HG03139 (cell line): ENCODE results near the gene SVOPL.

Source experiments
- ATAC-seq: cut with Tn5 transposase; IDR thresholded peaks from one replicate; pipeline ENCODE4 v1.9.1; 2021; ENCODE audit not compliant: unreplicated experiment

Gene SVOPL

DNA sequence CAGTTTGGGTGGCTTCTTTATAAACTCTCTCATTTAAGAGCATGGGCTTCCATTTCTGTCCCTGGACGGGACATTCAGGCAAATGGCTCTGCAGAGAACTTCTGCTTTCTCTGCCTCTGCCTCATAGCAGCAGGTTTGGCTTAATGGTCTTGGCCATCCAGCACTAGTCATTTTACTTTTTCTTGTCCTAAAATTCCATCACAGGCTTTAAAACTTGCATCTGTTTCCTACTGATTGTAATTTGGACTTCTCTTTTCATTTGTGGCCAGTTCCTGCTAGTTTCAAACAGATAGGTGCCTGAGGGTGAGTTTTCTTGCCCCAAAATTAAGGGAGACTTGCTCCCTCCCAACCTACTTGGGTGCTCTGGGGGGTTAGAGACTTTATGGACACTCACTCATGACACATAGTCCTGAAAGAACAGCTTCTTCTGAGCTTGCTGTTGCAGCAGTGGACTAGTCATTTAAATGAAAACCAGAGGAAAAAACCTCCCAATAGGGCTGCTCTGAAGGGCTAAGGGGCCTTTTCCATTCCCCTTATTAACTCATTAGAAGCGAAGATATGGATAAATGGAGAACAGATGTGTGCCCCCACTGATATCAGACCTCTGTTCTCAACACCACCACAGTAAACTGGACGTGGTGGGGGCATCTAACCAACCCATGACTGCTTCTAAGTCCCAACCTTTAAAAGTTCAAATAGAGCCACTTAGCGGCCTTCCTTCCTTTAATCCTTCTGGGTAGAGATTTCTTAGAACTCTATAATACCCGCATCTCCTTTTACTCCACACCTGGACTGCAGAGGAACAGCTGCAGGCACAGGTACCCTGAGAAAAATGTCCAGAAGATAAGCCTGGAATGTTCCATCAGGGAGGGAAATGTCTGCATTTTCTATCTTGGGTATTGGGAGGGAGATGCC lies 38.8 kb downstream of the SVOPL start:
- ATAC-seq, result no peak

DNA sequence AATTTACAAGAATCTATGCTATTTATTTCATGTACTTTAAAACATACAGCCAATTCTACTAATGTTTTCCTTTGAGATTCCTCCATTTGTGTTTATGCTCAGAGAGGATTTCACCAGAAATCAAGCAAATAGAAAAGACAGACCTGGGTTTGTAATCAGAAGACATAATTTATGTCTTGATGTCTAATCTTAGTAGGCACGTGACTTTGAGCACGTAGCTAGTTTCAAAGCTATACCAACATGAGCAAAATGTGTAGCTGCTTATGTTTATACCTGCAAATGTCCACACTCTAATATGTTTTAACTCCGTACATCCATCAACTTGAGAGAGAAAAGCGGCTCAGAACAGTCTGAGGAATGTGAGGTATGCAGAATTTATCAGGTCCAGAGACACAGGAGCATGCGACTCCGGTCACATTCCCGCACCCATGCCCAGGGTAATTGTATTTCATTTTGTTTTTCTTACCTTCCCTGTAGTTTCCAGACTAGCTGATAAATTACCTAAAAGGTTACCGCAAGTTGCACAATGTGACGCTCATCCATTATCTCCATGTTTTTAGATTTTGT lies 40.0 kb downstream of the SVOPL start:
- no peak for ATAC-seq

GRCh38 chr7:138658889-138659288 lies 42.3 kb downstream of the SVOPL start:
- ATAC-seq, result no peak

GRCh38 chr7:138657854-138658386 lies 43.2 kb downstream of the SVOPL start:
- no peak for ATAC-seq

DNA sequence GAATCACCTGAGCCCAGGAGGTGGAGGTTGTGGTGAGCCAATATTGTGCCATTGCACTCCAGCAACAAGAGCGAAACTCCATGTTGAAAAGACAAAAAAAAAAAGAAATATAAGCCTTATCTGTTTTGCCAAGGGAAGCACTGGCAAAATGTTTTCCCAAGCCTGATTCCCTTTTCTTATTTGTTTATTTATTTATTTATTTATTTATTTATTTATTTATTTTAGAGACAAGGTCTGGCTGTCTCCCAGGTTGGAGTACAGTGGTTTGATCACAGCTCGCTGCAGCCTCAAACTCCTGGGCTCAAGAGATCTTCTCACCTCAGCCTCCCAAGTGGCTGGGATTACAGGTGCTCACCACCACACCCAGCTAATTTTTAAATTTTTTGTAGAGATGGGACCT lies 44.2 kb downstream of the SVOPL start:
- no peak for ATAC-seq

- no peak for ATAC-seq
These were observed 46.5 kb downstream of the SVOPL start for GRCh38 chr7:138654616-138655015.

DNA sequence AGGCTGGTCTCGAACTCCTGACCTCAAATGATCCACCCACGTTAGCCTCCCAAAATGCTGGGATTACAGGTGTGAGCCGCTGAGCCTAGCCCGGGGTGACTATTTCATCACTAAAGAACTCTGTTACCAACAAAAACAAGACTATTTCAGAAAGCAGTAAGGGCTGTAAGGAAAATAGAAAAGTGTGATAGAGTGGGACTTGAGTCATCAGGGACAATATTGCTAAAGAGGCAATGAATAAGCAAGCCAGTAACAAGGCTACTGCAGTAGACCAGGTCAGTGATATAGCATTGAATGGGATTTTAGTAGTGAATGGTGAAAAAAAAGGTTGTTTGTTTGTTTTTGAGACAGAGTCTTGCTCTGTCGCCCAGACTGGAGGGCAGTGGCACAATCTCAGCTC lies 51.7 kb downstream of the SVOPL start:
- no peak for ATAC-seq

DNA sequence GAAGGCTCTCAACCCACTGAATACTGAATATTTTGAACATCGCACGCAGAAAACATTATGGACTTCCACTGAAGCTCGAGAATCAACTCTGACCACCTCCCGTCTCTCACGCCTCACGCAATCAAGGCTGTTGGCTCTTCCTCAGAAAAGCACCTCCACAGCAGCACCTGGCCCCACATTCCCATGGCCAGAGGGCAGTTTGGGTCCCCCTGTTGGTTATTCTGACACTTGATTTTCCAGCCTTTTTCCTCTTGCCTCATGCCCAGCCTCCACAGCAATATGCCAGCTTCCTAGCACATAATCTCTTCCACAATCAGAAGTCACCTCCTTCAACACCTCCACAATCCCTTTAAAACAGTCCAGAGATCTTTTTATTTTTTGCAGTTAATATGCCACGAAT lies 55.9 kb downstream of the SVOPL start:
- no peak for ATAC-seq

DNA sequence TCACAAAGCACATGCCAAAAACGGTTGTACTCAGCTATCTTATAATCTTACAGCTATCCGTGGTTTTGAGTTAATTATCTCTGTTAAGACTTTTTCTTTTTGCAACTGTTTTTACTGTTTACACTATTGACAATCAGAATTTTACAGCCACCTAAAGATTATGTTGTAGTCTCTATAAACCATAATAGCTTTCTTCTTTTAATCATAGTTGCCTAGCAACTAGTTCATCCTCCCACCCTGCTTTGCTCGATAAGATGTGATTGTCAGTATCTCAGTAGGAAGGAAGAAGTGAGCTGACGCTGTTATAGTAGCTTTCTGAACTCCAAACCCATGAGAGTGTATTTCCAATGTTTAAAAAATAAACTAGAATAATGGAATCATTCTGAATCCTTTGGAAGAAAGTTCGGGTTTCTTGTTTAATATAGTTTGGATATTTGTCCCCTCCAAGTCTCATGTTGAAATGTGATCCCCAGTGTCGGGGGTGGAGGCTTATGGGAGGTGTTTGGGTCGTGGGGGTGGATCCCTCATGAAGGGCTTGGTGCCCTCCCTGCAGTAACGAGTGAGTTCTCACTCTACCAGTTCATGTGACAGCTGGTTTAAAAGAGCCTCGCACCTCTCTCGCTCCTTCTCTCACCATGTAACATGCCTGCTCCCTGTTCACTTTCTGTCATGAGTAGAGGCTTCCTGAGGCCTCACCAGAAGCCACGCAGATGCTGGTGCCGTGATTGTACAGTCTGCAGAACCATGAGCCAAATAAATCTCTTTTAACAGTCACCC lies 68.1 kb downstream of the SVOPL start:
- no peak for ATAC-seq

GRCh38 chr7:138632384-138632783 lies 68.8 kb downstream of the SVOPL start:
- no peak for ATAC-seq

DNA sequence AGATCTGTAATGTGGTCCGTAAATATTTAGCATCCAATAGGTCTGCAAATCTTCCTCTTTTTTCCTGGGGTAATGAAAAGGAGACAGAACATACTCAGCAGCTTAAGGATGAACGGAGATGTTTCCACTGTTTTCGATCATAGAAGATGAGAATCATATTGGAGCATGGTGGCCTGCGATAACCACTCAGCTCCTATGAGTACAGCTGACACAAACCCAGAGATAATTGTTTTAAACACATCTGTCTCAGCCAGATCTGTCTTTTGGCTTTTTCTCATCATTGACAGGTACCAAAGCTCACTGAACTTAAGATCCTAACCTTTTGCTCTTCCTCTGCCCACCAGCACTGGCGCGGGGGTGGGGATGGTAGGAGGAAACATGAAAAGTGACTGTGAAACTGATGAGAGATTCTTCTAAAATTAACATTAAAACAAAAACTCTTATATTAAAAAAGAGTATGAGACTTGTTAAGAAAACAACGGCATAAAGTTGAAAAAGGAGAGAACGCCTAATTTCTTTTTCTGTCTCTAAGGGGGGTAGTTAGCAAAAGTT lies 71.0 kb downstream of the SVOPL start:
- ATAC-seq, result no peak

DNA sequence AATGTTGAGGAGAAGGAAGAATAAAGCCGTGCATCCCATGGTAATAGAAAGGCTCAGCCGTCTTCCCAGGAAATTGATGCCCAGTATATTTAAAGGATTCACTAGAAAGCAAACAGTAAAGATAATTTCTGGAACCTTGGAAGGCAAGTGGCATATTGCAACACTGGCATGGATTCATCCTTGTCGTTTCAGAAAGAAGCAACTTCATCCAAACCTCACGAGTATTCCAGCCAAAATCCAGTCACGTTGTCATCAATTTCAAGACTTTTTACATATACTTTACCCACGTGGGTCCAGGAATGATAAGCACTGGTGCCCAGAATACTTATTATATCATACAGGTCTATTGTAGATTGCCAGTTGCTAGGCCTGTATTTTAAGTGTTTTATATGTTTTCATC lies 73.8 kb downstream of the SVOPL start:
- ATAC-seq, result no peak

- no peak for ATAC-seq
These were observed 74.3 kb downstream of the SVOPL start for GRCh38 chr7:138626846-138627245.

DNA sequence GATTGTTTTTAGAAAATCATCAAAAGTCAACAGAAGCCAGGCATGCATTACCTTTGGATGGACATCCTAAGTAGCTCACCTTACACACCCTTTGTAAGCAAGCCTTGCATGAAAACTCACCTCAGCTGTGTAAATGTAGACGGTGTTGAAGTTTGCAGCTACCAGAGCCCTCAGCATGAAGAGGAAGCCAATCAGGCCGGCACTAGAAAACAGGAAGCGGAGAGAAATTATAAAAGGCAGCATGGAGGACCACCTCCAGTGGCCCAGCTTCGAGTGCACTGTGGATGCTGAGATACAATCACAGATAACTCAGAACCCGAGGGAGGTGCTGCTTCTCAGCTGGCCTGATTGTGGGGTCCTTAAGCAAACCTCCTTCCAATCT lies 75.3 kb downstream of the SVOPL start:
- ATAC-seq, result no peak

GRCh38 chr7:138625084-138625848 lies 75.9 kb downstream of the SVOPL start:
- ATAC-seq, result no peak

DNA sequence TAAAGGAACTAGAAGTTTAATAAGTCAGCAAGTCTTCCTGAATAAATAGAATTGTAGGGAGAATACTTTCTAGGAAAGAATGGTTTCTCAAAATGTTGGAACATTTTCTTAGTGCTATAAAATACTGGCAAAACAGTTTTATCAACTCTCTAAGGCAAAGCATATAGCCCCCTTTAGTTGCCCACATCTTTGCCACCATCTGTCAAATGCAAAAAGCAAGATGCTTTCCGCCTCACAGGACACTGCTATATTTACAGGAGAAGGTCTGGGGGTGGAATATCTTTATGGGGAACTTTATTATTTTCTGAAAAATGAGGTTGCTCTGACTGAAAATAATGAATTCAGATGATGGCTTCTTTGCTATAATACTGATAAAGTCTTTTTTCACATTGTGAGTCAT lies 78.3 kb downstream of the SVOPL start:
- ATAC-seq, result no peak

- ATAC-seq, result no peak
These were observed 82.2 kb downstream of the SVOPL start for GRCh38 chr7:138618933-138619332.

DNA sequence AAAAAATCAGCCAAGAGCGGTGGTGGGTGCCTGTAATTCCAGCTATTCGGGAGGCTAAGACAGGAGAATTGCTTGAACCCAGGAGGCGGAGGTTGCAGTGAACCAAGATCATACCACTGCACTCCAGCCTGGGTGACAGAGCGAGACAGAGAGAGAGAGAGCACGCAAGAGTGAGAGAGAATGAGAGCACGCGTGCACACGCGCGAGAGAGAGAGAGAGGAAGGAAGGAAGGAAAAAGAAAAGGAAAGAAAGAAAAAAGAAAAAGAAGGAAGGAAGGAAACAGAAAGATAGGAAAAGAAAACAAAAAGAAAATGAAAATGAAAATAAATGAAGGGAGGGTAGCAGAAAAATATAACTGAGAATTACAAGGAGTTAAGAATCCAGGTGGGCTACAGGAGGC lies 82.7 kb downstream of the SVOPL start:
- ATAC-seq, result no peak

GRCh38 chr7:138616085-138616484 lies 85.1 kb downstream of the SVOPL start:
- no peak for ATAC-seq

DNA sequence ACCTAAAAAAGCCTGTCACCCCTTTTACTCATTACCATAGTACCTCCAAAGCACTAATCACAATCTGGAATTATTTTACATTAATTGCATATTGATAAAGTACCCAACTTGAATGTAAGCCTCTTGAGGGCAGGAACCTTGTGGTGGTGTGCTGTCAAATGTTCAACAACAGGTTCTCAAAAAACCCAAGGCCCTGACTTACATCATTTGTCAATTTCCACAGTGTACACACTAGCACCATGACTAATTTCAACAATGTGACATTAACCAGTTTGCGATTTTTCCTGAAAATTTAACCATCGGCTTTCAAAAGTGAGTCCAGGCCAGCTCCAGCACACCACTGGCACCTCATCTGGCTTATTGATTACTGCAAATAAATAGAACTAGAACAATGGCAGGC lies 87.5 kb downstream of the SVOPL start:
- ATAC-seq, result no peak
